HG02610 (cell line): ENCODE measurements around the gene CCNA2.
A peak's percentile ranks its signal among the peaks of the same experiment; 100 is the strongest.

Experiments
- ATAC-seq: cut with Tn5 transposase; IDR thresholded peaks from one replicate; pipeline ENCODE4 v1.9.1; 2021; ENCODE audit warnings: mild to moderate bottlenecking, moderate library complexity; ENCODE audit not compliant: unreplicated experiment

The CCNA2 gene

DNA sequence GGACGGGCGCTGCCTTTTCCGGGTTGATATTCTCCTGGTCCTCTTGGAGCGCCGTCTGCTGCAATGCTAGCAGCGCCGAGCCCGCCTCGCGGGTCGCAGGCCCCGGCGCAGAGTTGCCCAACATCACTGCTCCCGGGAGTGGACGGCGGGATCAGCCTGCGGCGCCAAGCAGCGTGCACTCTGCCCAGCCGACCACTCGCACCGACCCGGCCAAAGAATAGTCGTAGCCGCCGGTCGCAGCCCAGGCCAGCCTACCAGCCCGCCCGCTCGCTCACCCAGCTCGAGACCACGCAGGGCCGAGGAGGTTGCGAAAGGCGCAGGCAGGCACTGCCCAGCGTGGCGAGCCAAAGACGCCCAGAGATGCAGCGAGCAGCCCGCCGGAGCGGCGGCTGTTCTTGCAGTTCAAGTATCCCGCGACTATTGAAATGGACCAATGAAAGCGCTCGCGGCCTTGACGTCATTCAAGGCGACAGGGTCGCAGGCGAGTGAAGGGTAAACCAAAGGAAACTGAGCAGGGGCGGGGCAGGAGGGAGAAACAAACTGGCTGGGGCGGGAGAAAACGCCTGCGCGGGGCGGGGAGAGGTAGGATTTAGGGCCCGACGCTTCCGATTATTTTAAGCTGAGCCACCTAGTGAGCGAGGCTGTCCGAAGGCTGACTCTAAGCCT, at the start of gene CCNA2:
CCNA2 (minus strand) TSS at position 379 of the 666 bp plus-strand sequence; CDS start at position 124, 255 bp downstream.
- ATAC-seq: peak; percentile 95

GRCh38 chr4:121869841-121870822, 46.4 kb upstream of the CCNA2 start, which contains the start of gene BBS7:
BBS7 (minus strand) TSS chr4:121870474; CDS start chr4:121870313, 161 bp downstream.
- ATAC-seq: peak; percentile 99

GRCh38 chr4:121863799-121864198, 40.1 kb upstream of the CCNA2 start:
- no peak for ATAC-seq

GRCh38 chr4:121861426-121861825, 37.7 kb upstream of the CCNA2 start:
- no peak for ATAC-seq

GRCh38 chr4:121860121-121860520, 36.4 kb upstream of the CCNA2 start:
- ATAC-seq: no peak

DNA sequence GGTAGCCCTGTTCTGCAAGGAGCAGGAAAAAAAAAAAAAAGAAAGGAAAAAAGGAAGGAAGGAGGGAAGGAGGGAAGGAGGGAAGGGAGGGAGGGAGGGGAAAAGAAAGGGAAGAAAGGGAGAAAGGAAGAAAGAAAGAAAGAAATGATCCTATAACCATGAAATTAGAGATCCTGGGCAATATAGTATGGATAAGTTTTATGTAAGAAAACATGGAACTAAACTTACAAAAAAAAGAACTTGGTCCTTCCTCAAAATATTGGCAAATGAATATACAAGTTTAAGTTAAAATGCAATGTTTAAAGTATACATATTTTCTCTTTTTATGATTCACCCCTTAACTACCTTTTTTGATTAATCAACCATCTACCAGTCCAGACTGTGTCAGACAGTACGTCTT, 27.7 kb upstream of the CCNA2 start:
- no peak for ATAC-seq

DNA sequence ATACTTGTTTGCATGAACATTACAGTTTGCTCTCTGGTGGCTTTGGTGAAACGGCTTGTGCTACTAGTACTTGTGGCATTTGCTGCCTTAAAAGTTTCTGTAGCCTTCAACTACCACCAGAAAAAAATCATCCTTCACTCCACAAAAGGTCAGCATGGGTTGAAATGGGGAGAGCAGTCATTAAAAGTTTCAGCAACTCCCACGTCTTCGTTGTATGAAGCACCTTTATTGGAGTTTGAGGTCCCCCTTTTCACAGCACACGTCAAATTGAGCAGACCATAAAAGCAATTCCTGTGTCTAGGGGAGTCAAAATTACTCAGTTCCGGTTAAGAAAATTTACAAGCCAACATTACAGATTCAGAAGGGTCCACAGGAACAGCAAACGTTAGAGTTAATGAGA, 23.0 kb upstream of the CCNA2 start:
- no peak for ATAC-seq

GRCh38 chr4:121842862-121843261, 19.2 kb upstream of the CCNA2 start:
- no peak for ATAC-seq

- no peak for ATAC-seq
Observed at GRCh38 chr4:121838136-121838535, 14.5 kb upstream of the CCNA2 start.

GRCh38 chr4:121829511-121829910, 5.8 kb upstream of the CCNA2 start:
- no peak for ATAC-seq

DNA sequence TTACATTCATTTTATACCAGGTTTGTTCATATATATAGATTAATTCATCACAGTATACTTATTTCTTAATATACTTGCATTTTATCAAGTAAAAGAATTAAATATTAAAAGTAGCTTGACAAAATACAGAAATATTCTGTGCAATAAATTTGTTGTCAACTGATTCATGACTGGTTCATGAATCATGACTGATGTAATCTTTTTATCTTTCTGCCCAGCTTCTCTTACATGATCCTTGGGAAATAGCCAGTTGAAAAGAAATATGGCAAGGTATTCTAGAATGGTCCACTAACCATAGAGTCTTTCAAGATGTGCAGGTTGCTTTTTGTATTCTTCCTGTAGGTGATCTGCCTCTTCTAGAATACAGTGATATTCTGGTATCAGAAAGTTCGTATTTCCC, 4.2 kb upstream of the CCNA2 start:
- ATAC-seq: no peak

GRCh38 chr4:121824950-121825349, 1.3 kb upstream of the CCNA2 start:
- no peak for ATAC-seq

DNA sequence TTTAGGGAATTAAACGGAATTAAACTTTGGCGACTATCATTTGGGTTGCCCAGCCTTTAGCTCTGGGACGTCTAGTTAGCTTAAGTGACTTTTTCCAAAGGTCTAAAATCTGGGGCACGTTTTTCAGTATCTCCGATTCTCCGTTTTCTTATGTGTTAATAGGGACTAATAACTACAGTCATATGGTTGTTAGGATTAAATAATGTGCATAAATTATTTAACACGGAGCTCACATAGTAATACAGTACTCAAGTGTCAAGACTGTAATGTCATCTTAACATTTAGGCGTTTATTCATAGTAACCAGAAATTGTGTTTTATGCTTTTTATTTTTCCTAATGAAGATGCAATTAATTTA, 466 bp upstream of the CCNA2 start:
- ATAC-seq: no peak

DNA sequence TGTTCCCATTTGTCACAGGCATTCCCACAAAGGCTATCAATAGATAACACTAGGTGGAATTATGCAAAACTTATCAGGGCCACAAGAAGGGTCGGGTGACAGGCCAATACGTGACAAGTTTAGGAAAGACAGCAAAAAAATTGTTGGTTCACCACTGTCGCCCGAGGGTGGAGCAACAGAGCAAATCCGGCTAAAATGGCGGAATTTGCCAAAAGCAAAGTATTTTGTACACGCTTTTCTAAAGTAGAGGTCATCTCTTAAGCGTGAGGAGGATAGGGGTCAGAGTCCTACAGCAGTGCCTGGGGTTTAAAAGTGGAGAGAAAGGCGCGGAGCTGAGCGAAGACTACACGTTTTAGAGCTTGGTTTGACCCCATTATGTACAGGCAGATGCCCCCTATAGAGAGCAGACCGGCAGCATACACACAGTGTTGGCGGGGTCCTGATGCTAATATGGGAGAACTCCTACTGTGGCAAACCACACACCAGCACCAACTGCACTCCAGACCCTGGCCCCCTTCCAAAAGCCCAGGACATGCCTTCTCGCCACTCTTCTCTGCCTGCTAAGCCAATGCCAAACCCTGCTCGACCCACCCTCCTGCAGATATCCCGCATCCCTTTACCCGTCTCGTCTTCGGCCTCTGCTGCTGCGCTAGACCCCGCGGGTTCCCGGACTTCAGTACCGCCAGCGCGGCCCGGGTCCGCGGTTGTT, 733 bp downstream of the CCNA2 start:
- peak; percentile 39 for ATAC-seq

DNA sequence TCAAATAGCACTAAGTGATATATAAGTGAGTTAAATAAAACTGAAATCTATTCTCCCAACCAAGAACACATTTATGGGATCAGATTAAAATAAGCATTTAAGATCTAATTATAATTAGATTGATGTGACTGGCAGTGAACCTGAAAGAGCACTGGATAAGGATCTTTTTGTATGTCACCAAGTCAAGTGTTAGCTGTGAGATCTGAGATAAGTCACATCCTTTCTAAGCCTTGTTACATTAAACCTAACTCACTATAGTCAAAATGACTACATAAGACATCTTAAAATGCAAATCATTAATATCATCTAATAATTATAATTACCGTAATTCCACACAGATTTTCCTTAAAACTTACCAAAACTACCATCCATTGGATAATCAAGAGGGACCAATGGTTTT, 1.6 kb downstream of the CCNA2 start:
- ATAC-seq: no peak

GRCh38 chr4:121819216-121819965, 4.3 kb downstream of the CCNA2 start:
- ATAC-seq: no peak

- ATAC-seq: no peak
Observed at GRCh38 chr4:121818215-121818614, 5.5 kb downstream of the CCNA2 start.

GRCh38 chr4:121817701-121818100, 6.0 kb downstream of the CCNA2 start:
- ATAC-seq: no peak

- ATAC-seq: no peak
Observed at GRCh38 chr4:121817006-121817405, 6.7 kb downstream of the CCNA2 start.

DNA sequence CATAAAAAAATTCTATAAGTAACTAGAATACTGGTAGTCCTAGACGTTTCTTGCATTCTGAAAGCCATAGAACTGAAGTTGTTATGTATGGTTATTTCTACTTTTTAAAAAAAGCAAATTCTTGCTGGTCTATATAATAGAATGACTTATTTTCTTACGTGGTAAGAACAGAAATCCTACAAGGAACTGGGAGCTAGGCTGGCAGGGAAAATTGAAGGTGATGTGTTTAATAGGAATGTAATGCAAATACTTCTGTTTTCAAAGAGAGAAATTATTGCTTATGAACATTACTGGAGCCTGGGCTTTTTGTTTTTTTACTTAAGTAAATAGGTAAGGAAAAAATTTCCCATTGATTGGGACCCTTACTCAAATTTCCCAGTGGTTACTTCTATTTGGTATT, 8.9 kb downstream of the CCNA2 start:
- no peak for ATAC-seq

DNA sequence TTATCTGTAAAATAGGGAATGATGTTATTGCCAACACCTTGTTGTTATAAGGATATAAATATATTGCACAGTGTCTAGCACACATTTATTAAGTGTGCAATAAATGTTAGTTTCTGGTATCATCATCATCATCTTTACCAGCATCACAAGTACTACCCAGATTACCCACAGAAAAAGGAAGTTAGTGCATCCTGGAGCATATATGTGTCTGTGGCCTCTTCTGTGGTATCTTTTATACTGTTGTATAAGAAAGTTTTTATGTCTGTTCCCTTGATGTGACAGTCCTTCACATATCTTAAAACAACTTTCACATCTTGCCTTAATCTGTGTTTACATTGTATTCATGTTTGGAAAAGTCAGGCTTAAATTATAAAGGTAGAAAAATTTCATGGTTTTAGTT, 12.6 kb downstream of the CCNA2 start:
- no peak for ATAC-seq
